NCI-H146 (cell line): ENCODE measurements around the gene DYDC2.
A peak's percentile ranks its signal among the peaks of the same experiment; 100 is the strongest.

Experiments
- DNase-seq: peaks from one replicate; lab custom pipeline; 2025; lab: John Stamatoyannopoulos, UW

The DYDC2 gene

DNA sequence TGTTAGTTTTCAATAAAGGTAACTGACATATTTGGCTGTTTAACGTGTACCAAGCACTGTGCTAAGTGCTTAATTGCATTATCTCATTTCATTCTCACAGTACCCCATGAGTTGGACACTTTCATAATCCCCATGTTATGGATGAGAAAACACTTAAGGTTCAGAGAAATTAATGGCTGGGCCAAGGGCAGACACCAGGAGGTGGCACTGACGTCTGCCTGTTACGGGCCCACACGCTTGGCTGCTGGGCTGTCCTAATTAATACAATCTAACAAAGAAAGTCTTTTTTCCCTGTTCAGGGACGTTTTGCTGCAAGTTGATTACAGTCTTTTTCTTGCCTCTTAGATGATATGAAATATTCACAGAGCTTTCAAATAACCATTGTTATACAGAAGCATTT is 16.1 kb downstream of the DYDC2 start:
- DNase-seq = no peak

GRCh38 chr10:80373502-80373901 is 16.9 kb downstream of the DYDC2 start:
- DNase-seq = no peak

GRCh38 chr10:80379701-80380100 is 23.1 kb downstream of the DYDC2 start:
- DNase-seq = no peak

- no peak for DNase-seq
These were observed 23.6 kb downstream of the DYDC2 start for GRCh38 chr10:80380185-80380584.

DNA sequence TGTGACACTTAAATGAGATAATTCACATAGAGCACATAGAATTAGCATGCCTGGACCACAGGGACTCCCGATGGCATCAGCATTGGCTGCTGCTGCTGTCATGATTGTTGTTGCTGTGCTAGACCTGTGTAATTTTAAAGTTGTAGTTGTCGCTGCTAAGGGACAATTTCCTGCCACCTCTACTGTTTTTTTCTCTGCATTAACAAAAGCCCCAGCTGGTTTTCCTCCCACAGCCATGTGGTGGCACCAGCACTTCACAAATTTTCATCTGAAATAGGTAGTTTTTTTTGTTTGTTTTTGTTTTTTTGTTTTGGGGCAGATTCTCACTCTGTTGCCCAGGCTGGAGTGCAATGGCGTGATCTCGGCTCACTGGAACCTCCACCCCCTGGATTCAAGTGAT is 26.4 kb downstream of the DYDC2 start:
- peak; percentile 50 for DNase-seq

DNA sequence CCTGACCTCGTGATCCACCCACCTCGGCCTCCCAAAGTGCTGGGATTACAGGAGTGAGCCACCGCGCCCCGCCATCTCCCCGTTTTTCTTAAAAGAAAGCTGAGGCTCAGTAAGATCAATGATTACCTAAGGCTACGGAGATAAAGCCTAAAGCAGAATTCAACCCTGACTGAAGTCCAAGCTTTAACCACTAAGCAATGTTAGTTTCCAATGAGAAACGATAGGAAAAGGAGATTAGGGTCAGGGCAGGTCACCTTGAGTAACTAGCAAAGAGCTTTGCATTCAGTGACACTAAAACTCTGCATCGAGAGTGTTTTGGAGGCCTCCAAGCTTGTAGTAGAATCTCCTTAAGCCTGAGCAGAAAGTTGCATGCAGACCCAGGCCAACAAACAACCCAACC is 34.2 kb downstream of the DYDC2 start:
- DNase-seq = no peak

DNA sequence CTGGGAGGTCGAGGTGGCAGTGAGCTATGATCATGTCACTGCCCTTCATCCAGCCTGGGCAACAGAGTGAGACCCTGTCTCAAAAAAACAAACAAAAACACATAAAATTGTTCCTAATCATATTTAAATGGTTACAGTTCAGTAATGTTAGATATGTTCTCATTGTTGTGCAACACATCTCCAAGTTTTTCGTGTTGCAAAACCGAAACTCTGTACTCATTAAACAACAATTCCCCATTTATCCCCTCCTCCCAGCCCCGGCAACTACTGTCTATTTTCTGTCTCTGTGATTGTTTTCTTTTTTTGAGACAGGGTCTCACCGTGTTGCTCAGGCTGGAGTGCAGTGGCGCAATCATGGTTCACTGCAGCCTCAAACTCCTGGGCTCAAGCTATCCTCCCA is 35.7 kb downstream of the DYDC2 start:
- no peak for DNase-seq

GRCh38 chr10:80394358-80394916 is 37.9 kb downstream of the DYDC2 start:
- DNase-seq = no peak

- no peak for DNase-seq
These were observed 40.4 kb downstream of the DYDC2 start for GRCh38 chr10:80397014-80397413.

DNA sequence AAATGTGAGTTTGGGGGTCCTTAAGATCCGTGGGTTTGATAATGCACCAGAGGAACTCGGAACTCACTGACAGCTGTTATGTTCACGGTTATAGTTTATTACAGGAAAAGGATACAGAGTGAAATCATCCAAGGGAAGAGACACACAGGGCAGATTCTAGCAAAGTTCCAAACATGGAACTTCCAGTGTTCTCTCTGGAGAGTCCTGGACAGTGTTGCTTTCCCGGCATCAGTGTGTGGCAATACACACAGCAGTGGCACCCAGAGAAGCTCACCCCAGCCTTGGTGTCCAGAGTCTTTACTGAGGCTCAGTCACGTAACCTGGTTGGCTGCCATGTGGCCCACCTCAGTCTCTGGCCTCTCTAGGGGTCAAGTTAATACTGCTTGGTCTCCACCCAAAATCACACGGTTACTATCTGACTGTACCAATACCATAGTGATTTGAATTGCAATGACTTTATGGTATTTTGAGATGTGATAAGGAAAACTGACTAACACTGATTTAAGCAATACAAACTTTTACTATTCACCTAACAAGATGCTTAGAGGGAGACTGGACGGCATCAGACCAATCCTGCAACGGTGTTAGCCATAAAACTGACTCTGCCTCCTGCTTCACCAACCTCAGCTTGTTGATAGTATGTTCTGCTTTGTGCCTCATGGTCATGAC is 43.7 kb downstream of the DYDC2 start:
- DNase-seq = no peak

DNA sequence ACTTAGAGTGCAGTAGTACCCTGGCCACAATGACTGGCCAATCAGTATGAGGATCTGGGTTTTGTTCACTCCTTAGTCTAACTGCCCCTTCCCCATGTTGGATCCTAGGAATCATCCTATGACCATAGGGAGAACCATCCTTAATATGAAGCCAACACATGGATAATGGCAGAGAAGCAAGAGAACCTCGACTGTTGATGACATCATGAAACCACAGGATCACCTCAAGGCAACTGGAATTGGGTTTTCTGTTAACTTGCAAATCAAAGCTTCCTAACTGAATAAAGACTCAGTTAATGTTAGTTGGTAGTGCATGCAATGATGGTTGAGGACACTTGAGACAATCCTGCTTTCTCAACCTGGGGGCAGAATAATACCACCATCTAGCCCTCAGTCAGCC is 48.5 kb downstream of the DYDC2 start:
- DNase-seq = no peak

DNA sequence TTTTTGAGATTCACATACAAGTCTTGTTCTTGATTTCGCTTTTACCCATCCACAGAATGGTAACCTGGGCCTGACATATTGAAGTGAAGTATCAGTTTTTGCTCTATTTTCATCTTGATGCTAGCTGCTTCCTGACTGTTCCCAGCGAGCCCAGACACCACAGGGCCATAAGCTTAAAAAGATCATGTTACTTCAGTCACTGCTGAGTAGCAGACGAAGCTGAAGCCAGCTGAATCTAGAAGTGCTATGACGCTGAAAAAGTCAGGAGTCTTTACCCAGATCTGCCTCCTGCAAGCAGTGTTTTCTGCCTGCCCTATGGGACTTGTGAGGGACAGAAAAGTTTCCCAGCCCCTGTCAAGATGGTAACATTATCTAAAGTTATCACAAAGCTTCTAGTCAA is 49.0 kb downstream of the DYDC2 start:
- DNase-seq = no peak

GRCh38 chr10:80406204-80406603 is 49.6 kb downstream of the DYDC2 start:
- no peak for DNase-seq

- DNase-seq = peak; percentile 70
These were observed 51.2 kb downstream of the DYDC2 start for GRCh38 chr10:80407812-80408241.

GRCh38 chr10:80408242-80409101 is 51.9 kb downstream of the DYDC2 start, which contains the start of gene PRXL2A:
TSS of gene PRXL2A (plus strand) at chr10:80408551. CDS start at chr10:80420468, 11,917 bp downstream.
- DNase-seq = peak; percentile 89

- no peak for DNase-seq
These were observed 52.5 kb downstream of the DYDC2 start for GRCh38 chr10:80409121-80409520.

DNA sequence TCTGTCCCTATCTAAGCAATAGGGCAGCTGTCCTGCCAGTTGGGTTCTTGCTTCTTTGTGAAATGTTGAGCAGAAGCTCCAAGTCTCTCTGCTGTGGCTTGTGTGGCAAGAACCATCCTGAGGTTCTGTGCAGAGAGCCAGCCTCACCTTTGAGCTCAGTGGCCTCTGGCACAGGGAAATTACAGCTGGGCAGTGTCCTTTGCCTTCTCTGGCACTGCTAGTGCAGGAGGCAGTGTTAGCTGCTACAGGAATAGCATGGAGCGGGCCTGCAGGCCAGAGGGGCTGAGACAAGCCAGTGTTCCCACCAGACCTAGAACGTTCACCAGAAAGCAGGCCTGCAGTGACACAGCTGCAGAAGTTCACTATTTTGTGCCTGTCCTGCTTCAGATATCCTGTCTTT is 53.5 kb downstream of the DYDC2 start:
- no peak for DNase-seq

- no peak for DNase-seq
These were observed 54.1 kb downstream of the DYDC2 start for GRCh38 chr10:80410578-80411145.

DNA sequence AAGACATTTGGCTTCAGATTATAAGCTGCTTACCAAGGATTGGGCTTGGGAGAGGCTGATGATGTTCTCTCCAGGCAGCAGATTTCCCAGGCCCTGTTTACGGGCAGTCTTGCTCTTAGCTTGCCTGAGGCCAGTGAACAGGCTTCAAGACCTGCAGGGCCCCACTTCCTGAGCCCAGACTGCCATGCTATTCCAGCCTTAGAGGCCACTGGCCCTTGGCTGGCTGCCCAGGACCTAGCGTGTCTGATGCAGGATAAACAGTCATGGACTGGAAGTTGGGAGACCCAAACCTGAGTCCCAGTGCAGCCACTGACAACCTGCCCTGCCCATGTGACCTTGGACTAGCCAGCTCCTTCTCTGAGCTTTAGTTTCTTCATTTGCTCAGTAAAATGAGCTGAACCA is 54.7 kb downstream of the DYDC2 start:
- no peak for DNase-seq

GRCh38 chr10:80411681-80412220 is 55.2 kb downstream of the DYDC2 start:
- DNase-seq = no peak

DNA sequence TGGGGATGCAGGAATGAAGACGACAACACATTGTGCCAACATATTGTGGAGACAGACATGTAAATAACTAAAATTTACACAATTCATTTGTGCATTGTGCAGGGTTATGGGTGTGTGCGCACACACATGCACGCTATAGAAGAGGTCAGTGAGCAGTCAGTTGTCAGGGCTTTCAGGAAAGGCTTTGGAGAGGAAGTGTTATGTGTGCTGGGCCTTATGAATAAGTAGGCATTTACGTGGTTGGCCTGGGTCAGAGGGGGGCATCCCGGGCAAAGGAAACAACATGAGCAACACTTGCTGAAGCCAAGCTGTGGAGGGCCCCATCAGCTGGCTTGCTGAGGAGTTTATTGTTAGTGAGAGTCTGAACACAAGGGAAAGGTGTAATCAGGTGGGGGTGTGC is 55.9 kb downstream of the DYDC2 start:
- DNase-seq = no peak

DNA sequence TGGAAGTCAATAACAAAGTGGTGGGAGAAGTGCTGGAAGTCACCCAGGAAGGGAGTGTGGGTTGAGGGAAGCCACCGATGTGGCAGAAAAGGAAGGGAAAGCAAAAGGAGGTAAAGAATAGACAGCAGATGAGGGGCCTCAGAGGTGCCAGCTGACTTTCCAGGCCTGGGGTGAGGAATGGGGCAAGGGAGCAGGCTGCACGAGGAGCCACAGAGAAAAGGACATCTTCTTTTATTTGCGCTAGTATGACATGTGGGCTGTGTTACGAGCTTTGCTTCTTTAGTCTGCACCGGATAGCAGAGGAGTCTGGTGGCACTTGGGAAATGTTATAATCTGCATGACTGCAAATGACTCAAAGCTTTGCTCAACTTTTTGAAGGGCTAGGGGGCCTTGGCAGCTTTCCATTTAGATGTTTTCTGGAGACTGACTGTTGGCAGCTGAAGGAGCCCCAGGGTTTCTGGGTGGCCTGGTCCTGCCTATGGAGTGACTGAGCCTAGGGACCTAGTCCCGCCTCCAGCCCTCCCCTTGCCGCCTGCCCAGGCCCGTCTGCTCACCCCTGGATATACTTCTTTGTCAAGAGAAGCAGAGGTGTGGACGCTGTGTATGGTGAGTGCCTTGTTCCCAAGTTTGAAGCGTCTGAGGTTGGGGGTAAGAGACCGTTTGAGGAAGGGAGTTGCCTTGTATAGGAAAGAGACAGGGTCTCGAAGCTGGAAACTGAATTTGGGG is 56.9 kb downstream of the DYDC2 start:
- DNase-seq = no peak
